ENCODE results near the gene DPM3.
A peak's percentile ranks its signal among the peaks of the same experiment; 100 is the strongest.

Gene DPM3

GRCh38 chr1:155092641-155093040 is 47.7 kb downstream of the DPM3 start:
- TF ChIP-seq EZH2phosphoT487 (IDR thresholded peaks at IDR 0.05; ENCODE audit: borderline replicate concordance): no peak
- TF ChIP-seq, protein P1, sequence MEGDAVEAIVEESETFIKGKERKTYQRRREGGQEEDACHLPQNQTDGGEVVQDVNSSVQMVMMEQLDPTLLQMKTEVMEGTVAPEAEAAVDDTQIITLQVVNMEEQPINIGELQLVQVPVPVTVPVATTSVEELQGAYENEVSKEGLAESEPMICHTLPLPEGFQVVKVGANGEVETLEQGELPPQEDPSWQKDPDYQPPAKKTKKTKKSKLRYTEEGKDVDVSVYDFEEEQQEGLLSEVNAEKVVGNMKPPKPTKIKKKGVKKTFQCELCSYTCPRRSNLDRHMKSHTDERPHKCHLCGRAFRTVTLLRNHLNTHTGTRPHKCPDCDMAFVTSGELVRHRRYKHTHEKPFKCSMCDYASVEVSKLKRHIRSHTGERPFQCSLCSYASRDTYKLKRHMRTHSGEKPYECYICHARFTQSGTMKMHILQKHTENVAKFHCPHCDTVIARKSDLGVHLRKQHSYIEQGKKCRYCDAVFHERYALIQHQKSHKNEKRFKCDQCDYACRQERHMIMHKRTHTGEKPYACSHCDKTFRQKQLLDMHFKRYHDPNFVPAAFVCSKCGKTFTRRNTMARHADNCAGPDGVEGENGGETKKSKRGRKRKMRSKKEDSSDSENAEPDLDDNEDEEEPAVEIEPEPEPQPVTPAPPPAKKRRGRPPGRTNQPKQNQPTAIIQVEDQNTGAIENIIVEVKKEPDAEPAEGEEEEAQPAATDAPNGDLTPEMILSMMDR (conservative IDR thresholded peaks at IDR 0.05; ENCODE audit: low read length): no peak

GRCh38 chr1:155092131-155092530 is 48.2 kb downstream of the DPM3 start:
- no peaks in the 10 kb centered on the region for H4K20me1 ChIP-seq (ENCODE audit: insufficient read depth, low read length, poor library complexity, severe bottlenecking)
- peaks cover 5% of the 10 kb centered on the region for H3K4me1 ChIP-seq (ENCODE audit: insufficient read depth, low read length, poor library complexity, severe bottlenecking)
- no peak overlapping the region for H3K4me2 ChIP-seq (ENCODE audit: low read depth, low read length, poor library complexity, severe bottlenecking)
- H3F3A ChIP-seq (ENCODE audit: low read depth): 0 out of 2 replicates have a peak, but pooled peaks cover 2% of the 10 kb centered on the region
- no peak overlapping the region for H3K4me3 ChIP-seq (ENCODE audit: low read length, poor library complexity, severe bottlenecking)
- H3K36me3 ChIP-seq (ENCODE audit: insufficient read depth, low read length): no peaks in the 10 kb centered on the region
- no peaks in the 10 kb centered on the region for H3K9me2 ChIP-seq (replicated peaks; ENCODE audit: low read depth, low read length)
- H3K9ac ChIP-seq (ENCODE audit: low read depth, low read length, poor library complexity, severe bottlenecking): no peak overlapping the region
- no peaks in the 10 kb centered on the region for H3K79me2 ChIP-seq (ENCODE audit: insufficient read depth, low read length)
- H3K27me3 ChIP-seq (ENCODE audit: insufficient read depth, low read length, poor library complexity, severe bottlenecking): no peaks in the 10 kb centered on the region
- H3K9me3 ChIP-seq (ENCODE audit: insufficient read depth, low read depth, low read length): no peaks in the 10 kb centered on the region
- H2AFZ ChIP-seq (ENCODE audit: low read length): no peak overlapping the region
- no peak for TF ChIP-seq EZH2phosphoT487 (IDR thresholded peaks at IDR 0.05; ENCODE audit: borderline replicate concordance)
- TF ChIP-seq, protein P1 (conservative IDR thresholded peaks at IDR 0.05; ENCODE audit: low read length): no peak

More at GRCh38 chr1:155092641-155093040, 47.7 kb downstream of the DPM3 start:
- H3K4me2 ChIP-seq (ENCODE audit: low read depth, low read length, poor library complexity, severe bottlenecking): no peak overlapping the region
- no peak overlapping the region for H3K9ac ChIP-seq (ENCODE audit: low read depth, low read length, poor library complexity, severe bottlenecking)
- no peaks in the 10 kb centered on the region for H3K9me2 ChIP-seq (replicated peaks; ENCODE audit: low read depth, low read length)
- no peak overlapping the region for H2AFZ ChIP-seq (ENCODE audit: low read length)
- no peak overlapping the region for H3K4me3 ChIP-seq (ENCODE audit: low read length, poor library complexity, severe bottlenecking)
- H3K79me2 ChIP-seq (ENCODE audit: insufficient read depth, low read length): no peaks in the 10 kb centered on the region
- H3K4me1 ChIP-seq (ENCODE audit: insufficient read depth, low read length, poor library complexity, severe bottlenecking): peaks cover 4% of the 10 kb centered on the region
- H3K36me3 ChIP-seq (ENCODE audit: insufficient read depth, low read length): no peaks in the 10 kb centered on the region
- no peaks in the 10 kb centered on the region for H3K9me3 ChIP-seq (ENCODE audit: insufficient read depth, low read depth, low read length)
- H4K20me1 ChIP-seq (ENCODE audit: insufficient read depth, low read length, poor library complexity, severe bottlenecking): no peaks in the 10 kb centered on the region
- H3K27me3 ChIP-seq (ENCODE audit: insufficient read depth, low read length, poor library complexity, severe bottlenecking): no peaks in the 10 kb centered on the region
- 0 out of 2 replicates have a peak, but pooled peaks cover 2% of the 10 kb centered on the region for H3F3A ChIP-seq (ENCODE audit: low read depth)

GRCh38 chr1:155091071-155092051 is 49.0 kb downstream of the DPM3 start:
- Histone ChIP-seq H3K79me2 (ENCODE audit: insufficient read depth, low read length) (peaks cover 6% of the 10 kb centered on the region; the same call in 1 of the 2 replicates), H3K9me2 (replicated peaks; ENCODE audit: low read depth, low read length) (no peaks in the 10 kb centered on the region), H3K27me3 (ENCODE audit: insufficient read depth, low read length, poor library complexity, severe bottlenecking) (no peaks in the 10 kb centered on the region), H2AFZ (ENCODE audit: low read length) (peak overlapping the region; percentile 83), H3K9ac (ENCODE audit: low read depth, low read length, poor library complexity, severe bottlenecking) (no peak overlapping the region), H3F3A (ENCODE audit: low read depth) (0 out of 2 replicates have a peak, but pooled peaks cover 2% of the 10 kb centered on the region), H3K4me2 (ENCODE audit: low read depth, low read length, poor library complexity, severe bottlenecking) (peak overlapping the region; percentile 27), H3K9me3 (ENCODE audit: insufficient read depth, low read depth, low read length) (no peaks in the 10 kb centered on the region), H3K36me3 (ENCODE audit: insufficient read depth, low read length) (no peaks in the 10 kb centered on the region), H4K20me1 (ENCODE audit: insufficient read depth, low read length, poor library complexity, severe bottlenecking) (no peaks in the 10 kb centered on the region), H3K4me1 (ENCODE audit: insufficient read depth, low read length, poor library complexity, severe bottlenecking) (peaks cover 12% of the 10 kb centered on the region), H3K4me3 (ENCODE audit: low read length, poor library complexity, severe bottlenecking) (no peak overlapping the region)
- no peak for TF ChIP-seq EZH2phosphoT487 (IDR thresholded peaks at IDR 0.05; ENCODE audit: borderline replicate concordance)
- TF ChIP-seq, protein P1 (conservative IDR thresholded peaks at IDR 0.05; ENCODE audit: low read length): peak; percentile 95
